PFSK-1 (cell line): ENCODE data around the gene FNBP1.

ENCODE experiments used
- POLR2AphosphoS5 ChIP-seq: IDR thresholded peaks from 2 replicates; pipeline ENCODE4 v1.6.1; 2012; ENCODE audit warnings: low read depth, mild to moderate bottlenecking, control low read depth, low read length, moderate library complexity
- SIN3A ChIP-seq: IDR thresholded peaks from 2 replicates; pipeline ENCODE4 v1.6.1; 2012; ENCODE audit warnings: mild to moderate bottlenecking, low read length, moderate library complexity, borderline replicate concordance; ENCODE audit not compliant: insufficient read depth

DNA sequence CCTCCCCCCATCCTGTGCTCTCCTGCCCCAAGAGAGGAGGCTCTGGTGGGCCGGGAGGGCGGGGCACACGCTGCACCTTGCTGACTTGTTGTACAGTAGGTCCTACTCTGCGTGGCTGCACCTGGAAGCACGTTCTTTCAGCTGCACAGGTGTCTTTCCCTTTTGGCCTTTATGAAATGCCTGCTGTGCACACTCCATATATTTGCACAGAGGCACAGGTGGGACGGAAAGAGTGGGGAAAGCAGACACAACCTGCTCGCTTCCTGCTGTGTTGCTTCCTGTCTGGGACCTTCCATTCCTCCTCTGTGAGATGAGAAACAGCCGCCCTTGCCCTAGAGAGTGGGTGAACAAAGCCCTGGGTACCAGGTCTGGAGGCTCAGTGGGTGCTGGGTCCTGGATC lies 203.0 kb downstream of the FNBP1 start:
- TF ChIP-seq SIN3A: no peak
- no peak for TF ChIP-seq POLR2AphosphoS5
